Central memory CD8-positive, alpha-beta T cell (primary cell): ENCODE results near the gene VSIG10L.
A peak's percentile ranks its signal among the peaks of the same experiment; 100 is the strongest.

Experiments used
- ATAC-seq: fragments of 150-1000 bp; cut with Tn5 transposase; replicated peaks from 2 replicates; pipeline ENCODE4 v1.10.0; 2022; ENCODE audit warnings: mild to moderate bottlenecking, moderate FRiP score, moderate number of reproducible peaks; ENCODE audit not compliant: poor library complexity, severe bottlenecking; ENCODE audit errors: extremely low read depth
- DNase-seq, 2 donors: peaks; one replicate each; pipeline ENCODE4 v3.0.0; 2021; ENCODE audit warnings: low spot score in 2 of 2
- H3K27ac Mint-ChIP-seq: one replicate; pipeline ENCODE4 v1.8.0; 2022; ENCODE audit warnings: low read depth, mild to moderate bottlenecking, moderate library complexity, mixed read lengths
- H3K27me3 Mint-ChIP-seq: one replicate; pipeline ENCODE4 v1.8.0; 2022; ENCODE audit warnings: mixed read lengths
- H3K36me3 Mint-ChIP-seq: one replicate; pipeline ENCODE4 v1.8.0; 2022; ENCODE audit warnings: mild to moderate bottlenecking, moderate library complexity, mixed read lengths; ENCODE audit not compliant: insufficient read depth
- H3K4me1 Mint-ChIP-seq: one replicate; pipeline ENCODE4 v1.8.0; 2022; ENCODE audit warnings: mixed read lengths
- H3K4me3 Mint-ChIP-seq: one replicate; pipeline ENCODE4 v1.8.0; 2022; ENCODE audit warnings: mild to moderate bottlenecking, moderate library complexity, mixed read lengths
- H3K9me3 Mint-ChIP-seq: one replicate; pipeline ENCODE4 v1.8.0; 2022; ENCODE audit warnings: mixed read lengths

VSIG10L gene

DNA sequence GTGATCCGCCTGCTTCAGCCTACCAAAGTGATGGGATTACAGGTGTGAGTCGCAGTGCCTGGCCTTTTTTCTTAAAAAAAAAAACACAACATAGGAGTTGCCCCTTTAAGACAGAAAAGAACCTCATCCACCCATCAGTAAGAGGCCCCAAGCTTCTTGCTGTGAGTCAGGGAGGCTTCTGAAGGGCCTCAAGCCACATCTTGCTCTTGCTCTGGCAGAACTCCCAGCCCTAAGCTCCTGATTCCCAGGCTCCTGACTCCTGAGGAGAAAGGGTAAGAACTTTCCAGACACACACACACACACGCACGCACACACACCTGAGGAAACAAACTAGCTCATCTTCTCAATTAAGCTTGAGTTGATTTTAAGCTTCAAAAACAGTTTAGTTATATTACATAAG is 17.4 kb upstream of the VSIG10L start:
- no peak for ATAC-seq

DNA sequence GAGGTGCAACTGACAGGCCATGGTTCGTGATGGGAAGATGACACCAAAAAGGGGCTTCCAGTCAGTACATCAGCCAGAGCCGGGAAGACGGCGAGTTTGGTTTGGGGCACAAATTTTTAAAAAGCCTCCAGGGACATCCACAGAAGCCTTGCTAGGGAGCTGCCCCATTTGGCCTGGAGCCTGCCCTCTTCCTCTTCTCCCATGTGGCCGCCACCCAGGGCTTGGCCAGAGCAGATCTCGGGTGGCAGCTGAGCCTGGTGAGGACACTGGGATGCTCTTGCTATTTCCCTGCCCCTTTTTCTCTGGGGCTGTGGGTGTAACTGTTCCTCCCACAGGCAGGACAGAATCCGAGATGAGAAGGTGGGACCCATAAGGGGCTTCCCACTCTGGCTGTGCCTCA is 16.0 kb upstream of the VSIG10L start:
- DNase-seq (no peak), ATAC-seq (no peak)
- Mint-ChIP-seq H3K27ac (peak overlapping the region; percentile 61), H3K9me3 (no peaks in the 10 kb centered on the region), H3K4me3 (no peak overlapping the region), H3K4me1 (peaks cover 19% of the 10 kb centered on the region), H3K27me3 (no peaks in the 10 kb centered on the region), H3K36me3 (peaks cover 5% of the 10 kb centered on the region)

More for the DNA sequence above, 17.4 kb upstream of the VSIG10L start:
- H3K4me3 Mint-ChIP-seq: no peak overlapping the region
- peaks cover 32% of the 10 kb centered on the region for H3K4me1 Mint-ChIP-seq
- no peaks in the 10 kb centered on the region for H3K9me3 Mint-ChIP-seq
- H3K27me3 Mint-ChIP-seq: no peaks in the 10 kb centered on the region
- peaks cover 5% of the 10 kb centered on the region for H3K36me3 Mint-ChIP-seq
- H3K27ac Mint-ChIP-seq: no peak overlapping the region
- DNase-seq: no peak

DNA sequence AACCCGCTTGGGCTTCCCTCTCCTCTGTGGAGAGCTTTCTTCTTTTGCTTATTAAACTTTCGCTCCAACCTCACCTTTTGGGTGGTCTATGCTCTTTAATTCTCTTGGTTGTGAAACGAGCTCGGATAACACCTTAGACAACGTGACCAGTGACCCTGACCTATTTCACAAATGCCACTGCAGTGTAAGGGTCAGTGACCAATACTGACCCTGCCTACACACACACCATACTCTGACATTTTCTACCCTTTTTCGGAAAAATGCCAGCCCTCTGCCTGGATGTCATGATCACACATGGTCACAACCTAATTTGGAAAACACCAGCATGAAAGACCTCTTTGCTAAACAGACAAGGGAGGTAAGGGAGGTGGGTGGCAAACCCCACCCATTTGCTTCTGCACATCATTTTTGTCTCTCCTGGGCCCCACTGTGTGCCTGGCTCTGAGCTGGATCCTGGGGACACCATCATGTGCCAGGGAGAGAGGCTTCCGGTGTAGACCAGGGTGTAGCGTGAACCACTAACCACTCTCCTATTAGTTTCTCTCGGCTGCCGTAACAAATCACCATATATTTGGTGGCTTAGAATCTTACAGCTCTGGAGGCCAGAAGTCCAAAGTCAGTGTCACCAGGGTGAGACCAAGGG is 14.3 kb upstream of the VSIG10L start:
- H3K9me3 Mint-ChIP-seq: no peaks in the 10 kb centered on the region
- peaks cover 22% of the 10 kb centered on the region for H3K4me1 Mint-ChIP-seq
- no peak overlapping the region for H3K4me3 Mint-ChIP-seq
- H3K36me3 Mint-ChIP-seq: peaks cover 5% of the 10 kb centered on the region
- no peak overlapping the region for H3K27ac Mint-ChIP-seq
- no peaks in the 10 kb centered on the region for H3K27me3 Mint-ChIP-seq
- DNase-seq (no peak), ATAC-seq (no peak)

DNA sequence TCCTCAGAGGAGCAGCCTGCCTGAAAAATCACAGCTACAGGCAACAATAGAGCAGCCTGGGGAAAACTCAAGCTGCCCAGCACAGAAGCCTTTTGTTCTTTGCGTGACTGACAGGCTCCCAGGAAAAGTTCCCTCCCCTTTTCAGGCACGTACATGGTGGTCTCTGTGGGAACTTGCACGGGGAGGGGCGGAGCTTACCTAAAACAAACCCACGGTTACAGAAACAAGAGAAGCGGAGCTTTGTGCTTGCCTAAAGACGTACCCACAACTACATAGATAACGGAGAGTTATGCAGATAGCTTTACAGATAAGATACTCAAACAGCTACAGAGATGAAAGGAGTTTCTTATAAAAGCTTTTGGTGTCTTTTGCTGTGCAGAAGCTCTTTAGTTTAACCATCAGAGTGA is 12.8 kb upstream of the VSIG10L start:
- Mint-ChIP-seq H3K4me3 (peak overlapping the region; percentile 8), H3K9me3 (no peaks in the 10 kb centered on the region), H3K27ac (no peak overlapping the region), H3K4me1 (peaks cover 22% of the 10 kb centered on the region), H3K36me3 (peaks cover 11% of the 10 kb centered on the region), H3K27me3 (no peaks in the 10 kb centered on the region)
- DNase-seq: no peak
- peak; percentile 46 for ATAC-seq

DNA sequence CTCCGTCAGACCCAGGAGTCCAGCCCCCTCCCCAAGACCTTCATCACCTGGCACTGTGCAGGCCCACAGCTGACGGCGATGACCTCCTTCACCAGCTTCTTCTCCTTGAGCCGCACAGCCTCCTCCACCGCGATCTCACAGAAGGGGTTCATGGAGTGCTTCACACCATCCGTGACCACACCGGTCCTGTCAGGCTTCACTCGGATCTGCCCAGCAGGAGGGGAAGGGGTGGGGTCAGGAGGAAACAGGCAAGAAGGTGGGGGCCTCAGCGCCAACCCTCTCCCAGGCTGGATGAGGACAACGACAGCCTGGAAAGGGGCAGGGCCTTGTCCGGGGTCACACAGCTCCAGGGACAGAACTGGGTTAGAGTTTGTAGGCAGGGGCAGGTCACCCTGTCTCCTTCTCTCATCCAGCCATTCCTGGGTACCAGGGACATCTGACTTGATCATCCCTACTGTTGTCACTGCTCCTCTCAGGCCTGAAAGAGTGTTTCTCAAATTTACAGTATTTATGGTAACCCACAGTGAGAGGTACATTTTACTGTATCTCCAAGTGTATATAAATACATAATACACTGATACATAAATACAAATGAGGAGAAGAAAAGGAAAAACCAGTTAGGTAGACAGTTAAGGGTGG is 12.3 kb upstream of the VSIG10L start:
- peaks cover 12% of the 10 kb centered on the region for H3K36me3 Mint-ChIP-seq
- no peak overlapping the region for H3K4me3 Mint-ChIP-seq
- H3K4me1 Mint-ChIP-seq: peaks cover 22% of the 10 kb centered on the region
- H3K27me3 Mint-ChIP-seq: no peaks in the 10 kb centered on the region
- peak overlapping the region; percentile 70 for H3K27ac Mint-ChIP-seq
- ATAC-seq: no peak
- DNase-seq: no peak
- H3K9me3 Mint-ChIP-seq: no peaks in the 10 kb centered on the region

DNA sequence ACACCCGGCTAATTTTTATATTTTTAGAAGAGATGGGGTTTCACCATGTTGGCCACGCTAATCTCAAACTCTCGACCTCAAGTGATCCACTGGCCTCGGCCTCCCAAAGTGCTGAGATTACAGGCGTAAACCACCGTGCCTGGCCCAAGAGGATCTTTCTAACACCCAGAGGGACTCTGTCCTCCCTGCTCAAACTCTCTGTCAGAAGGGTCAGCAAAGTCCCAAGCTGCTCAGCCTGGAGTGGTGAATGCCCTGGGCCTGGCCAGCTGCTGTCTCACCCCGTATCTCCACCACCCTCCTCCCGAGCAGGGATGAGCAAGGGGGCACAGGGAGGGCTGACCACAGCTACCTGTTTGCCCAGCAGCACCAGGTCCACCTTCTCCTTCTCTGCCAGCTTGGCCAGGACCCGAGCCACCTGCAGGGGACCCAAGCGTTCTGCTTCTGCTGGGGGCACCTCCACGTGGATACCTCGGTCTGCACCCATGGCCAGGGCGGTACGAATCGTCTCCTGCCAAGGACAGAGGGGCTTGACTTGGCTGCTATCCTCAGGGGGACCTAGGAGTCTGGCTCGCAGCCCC is 10.9 kb upstream of the VSIG10L start:
- Mint-ChIP-seq H3K27me3 (no peaks in the 10 kb centered on the region), H3K4me3 (no peak overlapping the region), H3K36me3 (peaks cover 12% of the 10 kb centered on the region), H3K4me1 (peaks cover 20% of the 10 kb centered on the region), H3K9me3 (no peaks in the 10 kb centered on the region), H3K27ac (peak overlapping the region; percentile 57)
- no peak for DNase-seq
- ATAC-seq: no peak

DNA sequence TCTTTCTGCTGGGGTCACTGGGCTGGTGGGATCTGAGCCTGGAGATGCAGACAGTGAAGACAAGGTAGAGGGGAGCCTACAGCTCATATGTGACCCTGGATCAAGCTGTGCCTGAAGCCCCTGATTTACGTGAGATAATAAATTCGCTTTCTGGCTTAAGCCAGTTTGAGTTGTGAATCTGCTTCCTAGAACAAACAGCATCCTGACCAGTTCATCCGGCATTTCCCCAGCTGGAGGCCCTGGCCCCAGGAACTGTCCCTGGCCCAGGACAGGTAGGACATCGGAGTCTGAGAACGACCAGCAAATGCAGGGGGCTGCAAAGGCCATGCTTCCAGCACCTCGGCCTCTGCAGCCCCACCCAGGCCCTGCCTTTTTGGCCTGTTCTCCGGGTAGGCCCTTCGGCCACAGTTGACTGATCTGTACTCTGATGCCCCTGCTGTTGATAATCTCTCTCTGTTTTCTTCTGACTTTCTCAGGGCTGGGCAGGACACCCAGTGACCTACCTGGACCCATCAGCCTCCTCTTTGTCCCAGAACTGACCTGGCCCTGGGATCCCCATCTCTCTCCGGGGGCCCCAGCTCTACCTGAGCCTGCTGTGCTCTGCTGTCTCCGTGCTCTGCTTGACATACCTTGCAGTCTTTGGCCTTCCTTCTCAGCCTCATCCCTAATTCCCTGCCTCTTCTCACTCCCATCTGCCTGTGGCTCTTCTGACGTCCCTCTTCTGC is 9.5 kb upstream of the VSIG10L start:
- H3K27me3 Mint-ChIP-seq: no peaks in the 10 kb centered on the region
- ATAC-seq (no peak), DNase-seq (no peak)
- H3K36me3 Mint-ChIP-seq: peaks cover 12% of the 10 kb centered on the region
- peak overlapping the region; percentile 57 for H3K27ac Mint-ChIP-seq
- H3K4me3 Mint-ChIP-seq: no peak overlapping the region
- no peaks in the 10 kb centered on the region for H3K9me3 Mint-ChIP-seq
- H3K4me1 Mint-ChIP-seq: peaks cover 11% of the 10 kb centered on the region

DNA sequence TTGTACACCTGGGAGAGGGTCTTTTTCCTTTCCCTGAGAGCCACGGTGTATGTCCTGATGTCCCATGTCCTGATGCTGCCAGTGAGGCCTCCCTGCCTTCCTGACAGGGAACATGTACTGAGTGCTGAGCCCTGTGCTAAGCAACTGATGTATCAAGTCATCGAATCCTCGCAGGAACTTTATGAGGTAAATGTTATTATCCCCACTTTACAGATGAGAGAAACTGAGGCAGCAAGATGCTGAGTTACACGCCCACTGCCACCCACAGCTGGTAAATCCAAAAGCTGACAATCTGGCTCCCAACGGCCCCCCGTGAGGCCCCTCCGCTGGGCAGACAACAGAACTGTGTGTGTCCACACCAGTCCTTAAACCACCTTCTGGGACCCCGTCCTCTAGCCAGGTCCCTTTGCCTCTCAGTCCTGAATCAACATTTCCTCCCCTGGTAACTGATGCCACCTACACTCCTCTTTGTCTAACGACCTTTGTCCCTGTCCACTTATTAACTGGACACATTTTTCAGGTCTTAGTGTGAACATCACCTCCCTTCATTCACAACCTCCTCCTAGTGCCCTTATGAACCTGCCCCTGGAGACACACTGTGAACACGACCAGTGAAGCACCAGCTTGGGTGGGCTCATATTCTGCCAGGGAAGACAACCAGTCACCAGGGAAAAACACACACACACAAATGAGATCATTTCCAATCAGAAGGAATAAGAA is 5.4 kb upstream of the VSIG10L start:
- no peak for ATAC-seq
- no peak overlapping the region for H3K4me3 Mint-ChIP-seq

DNA sequence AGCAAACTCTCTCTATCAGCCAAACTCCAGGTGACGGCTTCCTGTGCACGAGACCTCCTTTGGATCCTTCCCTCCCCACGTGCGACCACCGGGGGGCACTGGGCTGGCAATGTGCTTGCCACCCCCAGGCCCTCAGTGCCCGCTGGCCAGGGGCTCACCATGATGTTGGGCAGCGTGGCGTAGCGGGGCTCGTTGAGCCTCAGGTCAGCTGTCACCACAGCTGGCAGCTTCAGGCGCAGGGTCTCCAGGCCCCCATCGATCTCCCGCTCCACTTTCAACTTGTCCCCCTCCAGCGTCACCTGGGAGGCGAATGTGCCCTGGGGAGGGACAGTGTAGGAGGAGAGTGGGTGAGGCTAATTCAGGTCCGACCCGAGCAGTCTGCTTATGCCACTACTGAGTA is 4.8 kb upstream of the VSIG10L start:
- peaks cover under 1% of the 10 kb centered on the region for H3K4me1 Mint-ChIP-seq
- DNase-seq (no peak), ATAC-seq (no peak)
- no peaks in the 10 kb centered on the region for H3K27me3 Mint-ChIP-seq
- no peak overlapping the region for H3K4me3 Mint-ChIP-seq
- peaks cover 11% of the 10 kb centered on the region for H3K36me3 Mint-ChIP-seq
- no peaks in the 10 kb centered on the region for H3K9me3 Mint-ChIP-seq
- no peak overlapping the region for H3K27ac Mint-ChIP-seq

More for the DNA sequence above, 5.4 kb upstream of the VSIG10L start:
- Mint-ChIP-seq H3K36me3 (peaks cover 12% of the 10 kb centered on the region), H3K27me3 (no peaks in the 10 kb centered on the region), H3K4me1 (peaks cover 7% of the 10 kb centered on the region), H3K27ac (no peak overlapping the region), H3K9me3 (no peaks in the 10 kb centered on the region)
- DNase-seq: no peak

DNA sequence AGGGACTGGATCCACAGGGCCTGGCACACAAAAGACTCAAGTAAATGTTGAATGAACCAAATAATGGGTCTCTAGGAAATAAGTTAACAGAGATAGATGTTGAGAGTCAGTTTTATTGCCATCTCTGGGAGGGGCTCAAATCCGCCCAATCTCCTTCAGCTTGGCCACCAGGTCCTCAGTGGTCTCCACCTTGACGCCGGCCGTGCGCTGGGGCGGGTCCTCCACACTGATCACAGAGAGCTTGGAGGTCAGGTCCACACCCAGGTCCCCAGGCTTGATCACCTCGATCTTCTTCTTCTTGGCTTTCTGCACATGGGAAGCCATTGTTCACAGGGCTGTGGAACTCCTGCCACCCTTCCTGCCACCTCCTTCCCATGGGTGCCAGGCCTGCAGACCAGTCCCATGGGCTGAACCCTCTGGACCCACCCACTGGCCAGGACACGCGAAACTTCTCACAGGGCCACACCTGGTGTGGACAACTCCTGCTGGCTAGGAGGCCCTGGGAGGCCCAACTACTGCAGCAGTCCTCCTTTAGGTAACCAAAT is 3.2 kb upstream of the VSIG10L start:
- DNase-seq: no peak
- Mint-ChIP-seq H3K4me3 (no peak overlapping the region), H3K27ac (peak overlapping the region; percentile 80)

DNA sequence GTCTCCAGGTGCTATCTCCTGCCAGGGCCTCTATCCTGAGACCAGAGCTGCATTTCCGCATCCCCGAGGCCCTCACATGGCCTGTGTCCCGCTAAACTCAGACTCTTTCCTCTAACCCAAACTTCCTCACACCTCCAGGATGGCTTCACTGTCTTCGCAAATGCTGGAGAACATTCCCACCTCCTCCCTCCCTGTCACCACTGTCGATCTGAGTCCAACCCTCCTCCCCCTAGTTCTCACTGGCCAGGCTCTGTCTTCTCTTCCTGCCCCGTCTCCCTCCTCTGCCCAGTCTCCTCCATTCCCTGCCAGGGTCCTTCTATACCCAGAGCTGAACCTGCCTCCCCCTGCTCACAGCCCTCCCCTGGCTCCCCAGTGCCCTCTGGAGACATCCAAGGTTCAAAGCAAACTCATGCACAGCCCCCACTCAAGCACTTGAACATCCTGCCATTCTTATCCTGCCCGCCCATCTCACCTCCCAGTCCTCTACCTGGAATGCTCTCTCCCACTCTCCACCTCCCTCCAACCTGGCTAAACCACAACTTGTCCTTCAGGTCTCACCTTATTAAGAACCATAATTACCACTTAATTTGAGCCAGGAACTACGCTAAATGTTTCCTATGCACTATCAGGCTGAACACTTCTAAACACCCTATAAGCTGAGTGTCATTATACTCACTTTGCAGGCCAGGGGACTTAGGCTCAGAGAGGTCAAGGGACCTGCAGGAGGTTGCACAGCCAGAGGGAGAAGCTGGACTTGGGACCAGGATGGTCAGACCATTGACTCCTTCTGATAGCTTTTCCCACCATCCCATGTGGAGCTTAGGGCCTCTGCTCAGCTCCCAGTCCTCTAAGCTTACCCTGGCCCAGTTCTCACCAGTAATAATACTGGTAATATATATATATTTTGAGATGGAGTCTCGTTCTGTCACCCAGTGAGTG is 961 bp upstream of the VSIG10L start:
- Mint-ChIP-seq H3K36me3 (peaks cover 3% of the 10 kb centered on the region), H3K4me3 (no peak overlapping the region), H3K27ac (peak overlapping the region; percentile 48), H3K27me3 (no peaks in the 10 kb centered on the region), H3K4me1 (peaks cover 15% of the 10 kb centered on the region), H3K9me3 (no peaks in the 10 kb centered on the region)
- ATAC-seq (no peak), DNase-seq (no peak)

More for the DNA sequence above, 3.2 kb upstream of the VSIG10L start:
- H3K27me3 Mint-ChIP-seq: no peaks in the 10 kb centered on the region
- no peak for ATAC-seq
- H3K9me3 Mint-ChIP-seq: no peaks in the 10 kb centered on the region
- H3K4me1 Mint-ChIP-seq: no peaks in the 10 kb centered on the region
- peaks cover 8% of the 10 kb centered on the region for H3K36me3 Mint-ChIP-seq
